Measurements from ENCODE around the gene TCF7L1.
"Not testable (repeated sequence)": the region's sequence is repeated elsewhere in the genome, so short reads cannot be mapped to it uniquely, and the experiment has no call there.

The TCF7L1 gene

GRCh38 chr2:85184231-85184630, 51.0 kb downstream of the TCF7L1 start:
- no peak for DNase-seq (ENCODE audit: low read depth in 2 of 2)

GRCh38 chr2:85184990-85185389, 51.8 kb downstream of the TCF7L1 start:
- DNase-seq (ENCODE audit: low read depth in 2 of 2): no peak

- DNase-seq (ENCODE audit: low read depth in 2 of 2): no peak
Measured at GRCh38 chr2:85185431-85185940, 52.3 kb downstream of the TCF7L1 start.

- no peak for DNase-seq (ENCODE audit: low read depth in 2 of 2)
Measured at GRCh38 chr2:85187069-85187468, 53.9 kb downstream of the TCF7L1 start.

GRCh38 chr2:85188852-85189251, 55.7 kb downstream of the TCF7L1 start:
- DNase-seq (ENCODE audit: low read depth in 2 of 2): no peak

- no peak for DNase-seq (ENCODE audit: low read depth in 2 of 2)
Measured at GRCh38 chr2:85189606-85190270, 56.5 kb downstream of the TCF7L1 start.

GRCh38 chr2:85191157-85191556, 58.0 kb downstream of the TCF7L1 start:
- DNase-seq (ENCODE audit: low read depth in 2 of 2): no peak

GRCh38 chr2:85194780-85195480, 61.7 kb downstream of the TCF7L1 start:
- DNase-seq (ENCODE audit: low read depth in 2 of 2): no peak

- no peak for DNase-seq (ENCODE audit: low read depth in 2 of 2)
Measured at GRCh38 chr2:85195956-85196355, 62.8 kb downstream of the TCF7L1 start.

GRCh38 chr2:85199698-85200097, 66.5 kb downstream of the TCF7L1 start:
- DNase-seq (ENCODE audit: low read depth in 2 of 2): no peak

- no peak for DNase-seq (ENCODE audit: low read depth in 2 of 2)
Measured at GRCh38 chr2:85209887-85210286, 76.7 kb downstream of the TCF7L1 start.

GRCh38 chr2:85210511-85210910, 77.3 kb downstream of the TCF7L1 start:
- DNase-seq (ENCODE audit: low read depth in 2 of 2): no peak

- not testable (repeated sequence) for DNase-seq (ENCODE audit: low read depth in 2 of 2)
Measured at GRCh38 chr2:85211606-85212005, 78.4 kb downstream of the TCF7L1 start.

GRCh38 chr2:85212841-85213240, 79.6 kb downstream of the TCF7L1 start:
- no peak for DNase-seq (ENCODE audit: low read depth in 2 of 2)

GRCh38 chr2:85213404-85213803, 80.2 kb downstream of the TCF7L1 start:
- no peak for DNase-seq (ENCODE audit: low read depth in 2 of 2)

GRCh38 chr2:85213901-85214512, 80.8 kb downstream of the TCF7L1 start:
- DNase-seq (ENCODE audit: low read depth in 2 of 2): no peak

- DNase-seq (ENCODE audit: low read depth in 2 of 2): no peak
Measured at GRCh38 chr2:85215081-85215447, 81.9 kb downstream of the TCF7L1 start.

GRCh38 chr2:85215448-85216401, 82.5 kb downstream of the TCF7L1 start:
- DNase-seq (ENCODE audit: low read depth in 2 of 2): no peak

GRCh38 chr2:85216927-85217326, 83.7 kb downstream of the TCF7L1 start:
- no peak for DNase-seq (ENCODE audit: low read depth in 2 of 2)

- no peak for DNase-seq (ENCODE audit: low read depth in 2 of 2)
Measured at GRCh38 chr2:85221067-85221691, 88.0 kb downstream of the TCF7L1 start.

- no peak for DNase-seq (ENCODE audit: low read depth in 2 of 2)
Measured at GRCh38 chr2:85222792-85223191, 89.6 kb downstream of the TCF7L1 start.
